H1 (cell line): ENCODE results near the gene DOK1. TPM values are rescaled to one million over a fixed set of nuclear protein-coding genes. Genes with fewer than 3 reads are reported as not detected.

Source experiments
- CTCF ChIA-PET: fragments of 300-600 bp; sonication (Branson Sonifier 250); formaldehyde crosslinking; loops from one replicate; lab custom pipeline; 2021; ENCODE audit not compliant: partially characterized antibody; lab: Charles Lee
- POLR2A ChIA-PET: fragments of 300-600 bp; sonication (Branson Sonifier 250); formaldehyde crosslinking; loops from one replicate; lab custom pipeline; 2021; ENCODE audit warnings: inconsistent platforms; ENCODE audit not compliant: partially characterized antibody; lab: Charles Lee
- DNase-seq, 2 experiments: peaks; one replicate each; pipeline versions ENCODE4 v3.0.0 to v3.0.0-alpha.2; 2010 to 2022; ENCODE audit warnings: low spot score in 2 of 2, low read depth in 1 of 2, mixed read lengths in 1 of 2
- FAIRE-seq: peaks from 2 replicates; lab custom pipeline; 2011; peaks lifted over from hg19 to GRCh38; lab: Jason Lieb, UNC
- H2AFZ ChIP-seq: 2 replicates; pipeline ENCODE4 v1.8.1; 2012; ENCODE audit warnings: low read length, inconsistent platforms
- H2AK5ac ChIP-seq: 2 replicates; pipeline ENCODE4 v1.6.1; 2013; ENCODE audit warnings: low read depth, low read length
- H2BK120ac ChIP-seq: replicated peaks from 2 replicates; pipeline ENCODE3; 2013; ENCODE audit warnings: low read depth, low read length, inconsistent platforms
- H2BK12ac ChIP-seq: 2 replicates; pipeline ENCODE4 v1.6.1; 2013; ENCODE audit warnings: low read depth, low read length
- H2BK15ac ChIP-seq: 2 replicates; pipeline ENCODE4 v1.6.1; 2013; ENCODE audit warnings: low read length
- H2BK20ac ChIP-seq: 2 replicates; pipeline ENCODE4 v1.6.1; 2013; ENCODE audit warnings: low read length
- H2BK5ac ChIP-seq: 2 replicates; pipeline ENCODE4 v1.6.1; 2013; ENCODE audit warnings: low read depth, low read length
- H3K14ac ChIP-seq: 2 replicates; pipeline ENCODE4 v1.6.1; 2013; ENCODE audit warnings: inconsistent platforms; ENCODE audit not compliant: insufficient read length
- H3K18ac ChIP-seq: 2 replicates; pipeline ENCODE4 v1.6.1; 2013; ENCODE audit warnings: low read length; ENCODE audit errors: extremely low read depth
- H3K23ac ChIP-seq: 2 replicates; pipeline ENCODE4 v1.6.1; 2013; ENCODE audit warnings: inconsistent platforms; ENCODE audit not compliant: insufficient read length
- H3K23me2 ChIP-seq: 2 replicates; pipeline ENCODE4 v1.6.1; 2013; ENCODE audit warnings: low read depth, low read length
- H3K27ac ChIP-seq: 2 replicates; pipeline ENCODE4 v1.6.1; 2011; ENCODE audit warnings: low read depth, low read length, inconsistent platforms
- H3K27me3 ChIP-seq, 4 experiments: replicated peaks in 1 of 4; 1 replicate in 1 of 4; 2 replicates in 3 of 4; pipeline versions ENCODE4 v1.6.1 to v1.8.1; 2011 to 2013; ENCODE audit warnings: low read length in 3 of 4, mild to moderate bottlenecking in 3 of 4, inconsistent platforms in 2 of 4, mixed read lengths in 2 of 4, moderate library complexity in 1 of 4; ENCODE audit not compliant: control insufficient read depth in 3 of 4, insufficient read depth in 3 of 4; ENCODE audit errors: extremely low read depth in 1 of 4
- H3K36me3 ChIP-seq, 4 experiments: 2 replicates each; pipeline versions ENCODE4 v1.6.1 to v1.8.1; 2011 to 2013; ENCODE audit warnings: mild to moderate bottlenecking in 4 of 4, low read length in 3 of 4, moderate library complexity in 2 of 4, control low read depth in 1 of 4, inconsistent platforms in 1 of 4; ENCODE audit not compliant: insufficient read depth in 4 of 4, control insufficient read depth in 2 of 4
- H3K4ac ChIP-seq: replicated peaks from 2 replicates; pipeline ENCODE3; 2013; ENCODE audit warnings: low read length, low read depth, mixed read lengths, inconsistent platforms; ENCODE audit not compliant: insufficient read length
- H3K4me1 ChIP-seq, 4 experiments: replicated peaks in 1 of 4; 1 replicate in 1 of 4; 2 replicates in 3 of 4; pipeline versions ENCODE4 v1.6.1 to v1.8.1; 2011 to 2013; ENCODE audit warnings: low read length in 3 of 4, inconsistent platforms in 2 of 4, mixed read lengths in 1 of 4; ENCODE audit not compliant: insufficient read depth in 4 of 4, control insufficient read depth in 3 of 4
- H3K4me2 ChIP-seq, 2 experiments: 2 replicates each; pipeline versions ENCODE4 v1.6.1 to v1.8.1; 2011 to 2013; ENCODE audit warnings: low read depth in 2 of 2, low read length in 2 of 2, control low read depth in 1 of 2, inconsistent platforms in 1 of 2, mild to moderate bottlenecking in 1 of 2; ENCODE audit not compliant: insufficient read depth in 1 of 2
- H3K4me3 ChIP-seq, 4 experiments: fragments of 200-600, 300-600 bp in 1 of 4; sonication (generic), shearing (Covaris generic), sonication (Bioruptor Twin) in 1 of 4; 2 replicates each; pipeline versions ENCODE4 v1.5.1 to v1.8.1; 2011 to 2016; ENCODE audit warnings: low read length in 4 of 4, low read depth in 3 of 4, control low read depth in 2 of 4, inconsistent platforms in 2 of 4, mild to moderate bottlenecking in 2 of 4, mixed read lengths in 1 of 4, moderate library complexity in 1 of 4; ENCODE audit not compliant: insufficient read depth in 2 of 4; ENCODE audit errors: extremely low read depth in 1 of 4
- H3K56ac ChIP-seq: replicated peaks from 2 replicates; pipeline ENCODE3; 2013; ENCODE audit warnings: low read depth, mild to moderate bottlenecking, mixed read lengths, low read length, inconsistent platforms; ENCODE audit not compliant: insufficient read length
- H3K79me1 ChIP-seq: 2 replicates; pipeline ENCODE4 v1.6.1; 2013; ENCODE audit warnings: low read depth, low read length, control low read depth
- H3K79me2 ChIP-seq, 2 experiments: 2 replicates each; pipeline versions ENCODE4 v1.6.1 to v1.8.1; 2012 to 2013; ENCODE audit warnings: low read length in 2 of 2, mild to moderate bottlenecking in 2 of 2, inconsistent platforms in 1 of 2; ENCODE audit not compliant: insufficient read depth in 2 of 2, control insufficient read depth in 1 of 2
- H3K9ac ChIP-seq, 4 experiments: replicated peaks in 1 of 4; 1 replicate in 1 of 4; 2 replicates in 3 of 4; pipeline versions ENCODE4 v1.6.1 to v1.8.1; 2011 to 2013; ENCODE audit warnings: low read depth in 3 of 4, low read length in 3 of 4, control low read depth in 2 of 4, mild to moderate bottlenecking in 2 of 4, moderate library complexity in 2 of 4, inconsistent platforms in 1 of 4; ENCODE audit errors: extremely low read depth in 1 of 4
- H3K9me3 ChIP-seq, 2 experiments: 2 replicates each; pipeline versions ENCODE4 v1.6.1 to v1.8.1; 2012 to 2013; ENCODE audit warnings: mild to moderate bottlenecking in 2 of 2, moderate library complexity in 2 of 2, control low read depth in 1 of 2, inconsistent platforms in 1 of 2, low read depth in 1 of 2, low read length in 1 of 2, mixed read lengths in 1 of 2; ENCODE audit not compliant: insufficient read depth in 2 of 2
- H4K20me1 ChIP-seq, 2 experiments: replicated peaks in 1 of 2; 2 replicates each; pipeline versions ENCODE3 to v1.8.1; 2011 to 2013; ENCODE audit warnings: inconsistent platforms in 2 of 2, low read length in 2 of 2, mild to moderate bottlenecking in 1 of 2; ENCODE audit not compliant: insufficient read depth in 2 of 2, control insufficient read depth in 1 of 2
- H4K5ac ChIP-seq: 2 replicates; pipeline ENCODE4 v1.6.1; 2013; ENCODE audit warnings: low read length, low read depth, mixed read lengths, inconsistent platforms; ENCODE audit not compliant: insufficient read length
- H4K8ac ChIP-seq: 2 replicates; pipeline ENCODE4 v1.8.0; 2013; ENCODE audit warnings: mild to moderate bottlenecking, moderate library complexity, low read length, inconsistent platforms; ENCODE audit not compliant: insufficient read depth; ENCODE audit errors: extremely low read depth
- H4K91ac ChIP-seq: replicated peaks from 2 replicates; pipeline ENCODE3; 2013; ENCODE audit warnings: low read length, mixed read lengths, inconsistent platforms; ENCODE audit not compliant: insufficient read length
- CREB1 ChIP-seq: IDR thresholded peaks from 2 replicates; pipeline ENCODE4 v1.6.1; 2012; ENCODE audit warnings: inconsistent platforms
- EP300 ChIP-seq, 2 experiments: IDR thresholded peaks; 1 replicate in 1 of 2; 2 replicates in 1 of 2; pipeline ENCODE4 v1.6.1; 2011 to 2012; ENCODE audit warnings: low read depth in 2 of 2, low read length in 2 of 2, mild to moderate bottlenecking in 2 of 2, borderline replicate concordance in 1 of 2, inconsistent platforms in 1 of 2, moderate library complexity in 1 of 2
- WGBS, 2 experiments: shearing (Covaris generic) in 1 of 2; methylation state at CpG; one replicate each; pipeline versions ENCODE4 v1.1.6 to v1.1.7; 2013 to 2015; ENCODE audit warnings: low lambda C conversion rate in 2 of 2, mixed read lengths in 2 of 2, inconsistent platforms in 1 of 2, low coverage in 1 of 2, missing lambda C conversion rate in 1 of 2; ENCODE audit not compliant: insufficient replicate concordance in 2 of 2, insufficient coverage in 1 of 2, insufficient read length in 1 of 2; ENCODE audit errors: extremely low coverage in 1 of 2, missing lambda C conversion rate in 1 of 2; 5-methylcytosine and 5-hydroxymethylcytosine counted together
- polyA plus RNA-seq, 7 experiments: library from polyadenylated mRNA; depleted of rRNA in 3 of 7; stranded (reverse) in 5 of 7; unstranded in 2 of 7; fragments of >200 nt in 5 of 7; fragments of 200-250 nt in 2 of 7; gene quantifications; 1 replicate in 5 of 7; 2 replicates in 1 of 7; 4 replicates in 1 of 7; pipeline versions ENCODE4 v1.2.1 to v1.2.3, GENCODE V29; 2011 to 2013; ENCODE audit warnings: missing spikeins in 2 of 7, mixed read lengths in 2 of 7
- total RNA-seq: library from RNA; stranded (reverse); fragmentation: NEBNext Ultra II Directional; extraction: Animal tissue kit (Norgen Biotek cat#: 25700); gene quantifications from 2 replicates; pipeline ENCODE4 v1.2.1, GENCODE V29; 2021

Gene DOK1
- total and polyA plus RNA-seq, 2 of the 8 experiments (the other 6 are each of a cell fraction or from before 2014, with no cell fraction given) = 11.0 to 14.3 TPM

- Histone ChIP-seq H3K79me1 (no peaks in the 10 kb centered on the region), H4K91ac (no peak overlapping the region)
Observed at GRCh38 chr2:74546004-74546403, 8.5 kb upstream of the DOK1 start.

More at GRCh38 chr2:74546004-74546403, 8.5 kb upstream of the DOK1 start:
- no peak overlapping the region for H3K56ac ChIP-seq
- WGBS, 2 experiments = 86% methylated on average over 3 of the region's 3 CpGs; no CpG with 5 or more reads in 1 of the 2 experiments
- DNase-seq (no peak), FAIRE-seq (no peak)
- peaks cover 9% of the 10 kb centered on the region for H3K23me2 ChIP-seq
- no peak overlapping the region for H3K18ac ChIP-seq
- H2BK12ac ChIP-seq = no peak overlapping the region
- H4K5ac ChIP-seq = no peak overlapping the region
- H2BK5ac ChIP-seq = no peak overlapping the region
- H3K4me2 ChIP-seq = no peak overlapping the region
- no peak overlapping the region for H3K4ac ChIP-seq
- H3K79me2 ChIP-seq = no peaks in the 10 kb centered on the region
- no peak overlapping the region for H3K4me3 ChIP-seq
- H3K36me3 ChIP-seq = no peaks in the 10 kb centered on the region
- H2BK15ac ChIP-seq = no peak overlapping the region
- peaks cover 3% of the 10 kb centered on the region in 2 experiments for H4K20me1 ChIP-seq
- H4K8ac ChIP-seq = no peak overlapping the region
- H3K27me3 ChIP-seq = peaks cover 4 to 39% (median 21%) of the 10 kb centered on the region in 4 experiments
- H2AFZ ChIP-seq = no peak overlapping the region
- H3K9ac ChIP-seq = no peak overlapping the region
- no peak overlapping the region for H3K14ac ChIP-seq
- no peak overlapping the region for H3K27ac ChIP-seq
- ChIA-PET POLR2A (interaction anchor here (0.6 to 5.2 kb wide), 4 partner anchors 9 to 48 kb away, joined by 3 to 39 read pairs (median 4); partner anchors contain the start of genes AUP1 and HTRA2), CTCF (interaction anchor here (0.8 to 1.4 kb wide), 5 partner anchors 15 to 125 kb away, joined by 3 to 4 read pairs (median 3); partner anchors contain the start of genes C2orf81, CCDC142 and TTC31)
- TF ChIP-seq EP300 (IDR thresholded peaks at IDR 0.05; ENCODE audit: borderline replicate concordance in 1 of 2, low read depth in 2 of 2, low read length in 2 of 2) = no peak
- TF ChIP-seq CREB1 = no peak
- H2BK120ac ChIP-seq = no peak overlapping the region
- H3K4me1 ChIP-seq = peaks cover 3 to 10% (median 6%) of the 10 kb centered on the region in 4 experiments; a peak in 6 of 7 replicates
- no peak overlapping the region for H3K23ac ChIP-seq
- H2AK5ac ChIP-seq = no peak overlapping the region
- no peak overlapping the region for H2BK20ac ChIP-seq
- H3K9me3 ChIP-seq = no peaks in the 10 kb centered on the region
